ENCODE data around the gene CDK16.

Gene CDK16

GRCh38 chrX:47232197-47232802 lies 13.8 kb downstream of the CDK16 start:
- H3K9me3 ChIP-seq (ENCODE audit: control insufficient read depth in 1 of 2, low read length in 2 of 2): no peaks in the 10 kb centered on the region
- no peaks in the 10 kb centered on the region for H3K27me3 ChIP-seq (ENCODE audit: low read depth, low read length)
- H3K4me3 ChIP-seq (ENCODE audit: low read depth in 1 of 2, low read length in 2 of 2): peak overlapping the region; percentile 59 to 62
- peak overlapping the region; percentile 80 for H3K27ac ChIP-seq (ENCODE audit: low read length)
- peaks cover 5 to 9% of the 10 kb centered on the region in 2 donors for H3K4me1 ChIP-seq (ENCODE audit: control insufficient read depth in 1 of 2, insufficient read depth in 2 of 2, low read length in 2 of 2)
- H3K36me3 ChIP-seq (ENCODE audit: control insufficient read depth in 1 of 2, insufficient read depth in 2 of 2, low read length in 2 of 2): peaks cover 3 to 9% of the 10 kb centered on the region in 2 donors

- Histone ChIP-seq H3K4me3 (ENCODE audit: low read depth in 1 of 2, low read length in 2 of 2) (peak within 1 kb of the TSS; percentile 59 to 70), H3K36me3 (ENCODE audit: control insufficient read depth in 1 of 2, insufficient read depth in 2 of 2, low read length in 2 of 2) (peaks cover 3 to 6% of the 10 kb centered on the region in 2 donors), H3K4me1 (ENCODE audit: control insufficient read depth in 1 of 2, insufficient read depth in 2 of 2, low read length in 2 of 2) (peaks cover 5 to 10% of the 10 kb centered on the region in 2 donors), H3K27me3 (ENCODE audit: low read depth, low read length) (no peaks in the 10 kb centered on the region), H3K9me3 (ENCODE audit: control insufficient read depth in 1 of 2, low read length in 2 of 2) (no peaks in the 10 kb centered on the region), H3K27ac (ENCODE audit: low read length) (peak within 1 kb of the TSS; percentile 96)
These were observed 14.4 kb downstream of the CDK16 start, which contains the start of gene USP11 for GRCh38 chrX:47232803-47233332. Gene USP11 (plus strand): TSS chrX:47233009. CDS start chrX:47233044, 35 bp downstream.

DNA sequence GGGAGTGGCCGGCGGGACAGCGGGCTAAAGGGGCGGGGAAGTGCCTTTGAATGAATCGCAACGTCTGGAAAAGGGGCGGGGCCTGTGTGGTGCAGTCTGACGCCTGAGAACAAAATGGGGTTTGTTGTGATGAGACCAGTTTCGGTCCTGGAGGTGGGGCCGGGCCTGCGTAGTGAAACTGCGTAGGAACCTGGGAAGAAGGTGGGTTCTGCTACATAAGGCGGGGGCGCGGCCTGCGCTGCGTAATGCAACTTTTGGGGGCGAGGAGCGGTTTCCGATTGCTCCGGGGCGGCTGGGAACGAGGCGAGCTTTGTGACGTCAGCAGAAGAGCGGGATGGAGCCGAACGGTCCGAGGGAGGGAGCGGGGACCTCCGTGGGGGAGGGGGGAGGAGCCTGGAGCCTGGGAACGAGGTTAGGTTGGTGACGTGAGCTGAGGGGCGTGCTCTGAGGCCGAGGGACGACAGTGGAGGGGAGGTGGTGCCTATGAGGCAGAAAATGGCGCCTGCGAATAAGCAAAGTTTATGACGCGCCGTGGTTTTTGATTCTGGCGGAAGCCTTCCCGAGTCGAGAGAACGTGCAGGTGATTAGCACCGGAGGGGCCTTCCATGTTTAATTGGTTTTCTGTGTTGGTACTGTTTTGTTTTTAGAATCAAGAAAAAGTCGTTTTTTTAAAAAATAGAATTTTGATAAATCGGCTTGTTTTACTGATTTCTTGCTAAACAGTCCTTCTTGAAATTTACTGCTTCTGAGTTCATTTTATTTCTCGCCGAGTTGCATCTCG lies 15.0 kb downstream of the CDK16 start:
- peaks cover under 1 to 2% of the 10 kb centered on the region in 2 donors for H3K36me3 ChIP-seq (ENCODE audit: control insufficient read depth in 1 of 2, insufficient read depth in 2 of 2, low read length in 2 of 2)
- peak overlapping the region; percentile 59 to 70 for H3K4me3 ChIP-seq (ENCODE audit: low read depth in 1 of 2, low read length in 2 of 2)
- H3K27ac ChIP-seq (ENCODE audit: low read length): peak overlapping the region; percentile 96
- peaks cover 5 to 10% of the 10 kb centered on the region in 2 donors for H3K4me1 ChIP-seq (ENCODE audit: control insufficient read depth in 1 of 2, insufficient read depth in 2 of 2, low read length in 2 of 2)
- no peaks in the 10 kb centered on the region for H3K9me3 ChIP-seq (ENCODE audit: control insufficient read depth in 1 of 2, low read length in 2 of 2)
- H3K27me3 ChIP-seq (ENCODE audit: low read depth, low read length): no peaks in the 10 kb centered on the region

GRCh38 chrX:47234583-47234982 lies 16.1 kb downstream of the CDK16 start:
- no peaks in the 10 kb centered on the region for H3K9me3 ChIP-seq (ENCODE audit: control insufficient read depth in 1 of 2, low read length in 2 of 2)
- no peak overlapping the region for H3K27ac ChIP-seq (ENCODE audit: low read length)
- peaks cover under 1 to 1% of the 10 kb centered on the region in 2 donors for H3K36me3 ChIP-seq (ENCODE audit: control insufficient read depth in 1 of 2, insufficient read depth in 2 of 2, low read length in 2 of 2)
- H3K27me3 ChIP-seq (ENCODE audit: low read depth, low read length): no peaks in the 10 kb centered on the region
- peak overlapping the region; percentile 59 to 70 for H3K4me3 ChIP-seq (ENCODE audit: low read depth in 1 of 2, low read length in 2 of 2)
- H3K4me1 ChIP-seq (ENCODE audit: control insufficient read depth in 1 of 2, insufficient read depth in 2 of 2, low read length in 2 of 2): peaks cover 5 to 10% of the 10 kb centered on the region in 2 donors

DNA sequence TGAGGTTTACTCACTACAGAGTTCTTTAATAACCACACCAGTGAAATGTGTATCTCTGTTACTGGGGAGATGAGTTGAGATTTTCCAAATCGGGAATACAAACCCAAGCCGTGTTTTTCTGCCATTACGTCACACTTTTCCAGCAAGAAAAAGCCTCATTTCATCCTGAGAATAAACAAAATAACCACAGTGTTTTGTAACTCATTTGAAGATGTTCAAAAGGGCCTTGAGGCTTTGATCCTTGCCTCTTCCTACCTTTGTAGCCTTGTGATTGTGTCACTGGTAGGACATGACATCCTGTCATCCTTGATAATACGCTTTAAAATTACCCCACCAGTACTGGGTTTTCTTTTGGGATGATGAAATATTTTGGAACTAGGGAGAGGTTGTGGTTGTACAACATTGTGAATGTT lies 17.2 kb downstream of the CDK16 start:
- Histone ChIP-seq H3K36me3 (ENCODE audit: control insufficient read depth in 1 of 2, insufficient read depth in 2 of 2, low read length in 2 of 2) (peaks cover 11 to 12% of the 10 kb centered on the region in 2 donors), H3K4me3 (ENCODE audit: low read depth in 1 of 2, low read length in 2 of 2) (no peak overlapping the region), H3K27ac (ENCODE audit: low read length) (peak overlapping the region; percentile 31), H3K4me1 (ENCODE audit: control insufficient read depth in 1 of 2, insufficient read depth in 2 of 2, low read length in 2 of 2) (peaks cover 5 to 10% of the 10 kb centered on the region in 2 donors), H3K27me3 (ENCODE audit: low read depth, low read length) (no peaks in the 10 kb centered on the region), H3K9me3 (ENCODE audit: control insufficient read depth in 1 of 2, low read length in 2 of 2) (no peaks in the 10 kb centered on the region)

DNA sequence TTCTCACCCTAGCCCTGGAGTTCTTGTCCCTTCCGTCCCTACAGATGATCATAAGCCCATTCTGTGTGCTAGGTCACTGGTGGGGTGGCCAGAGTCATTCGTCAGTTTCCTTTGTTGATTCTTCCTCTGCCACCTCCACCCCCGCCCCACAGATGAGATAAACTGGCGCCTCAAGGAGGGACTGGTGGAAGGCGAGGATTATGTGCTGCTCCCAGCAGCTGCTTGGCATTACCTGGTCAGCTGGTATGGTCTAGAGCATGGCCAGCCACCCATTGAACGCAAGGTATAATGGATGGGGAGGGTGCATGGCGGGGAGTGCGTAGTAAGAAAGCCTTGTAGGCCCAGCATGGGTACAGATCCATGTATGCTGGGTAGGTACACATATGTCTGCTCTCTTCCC lies 20.7 kb downstream of the CDK16 start:
- Histone ChIP-seq H3K4me3 (ENCODE audit: low read depth in 1 of 2, low read length in 2 of 2) (no peak overlapping the region), H3K9me3 (ENCODE audit: control insufficient read depth in 1 of 2, low read length in 2 of 2) (no peaks in the 10 kb centered on the region), H3K27ac (ENCODE audit: low read length) (no peak overlapping the region), H3K27me3 (ENCODE audit: low read depth, low read length) (no peaks in the 10 kb centered on the region), H3K4me1 (ENCODE audit: control insufficient read depth in 1 of 2, insufficient read depth in 2 of 2, low read length in 2 of 2) (peaks cover 0 to 10% of the 10 kb centered on the region in 2 donors), H3K36me3 (ENCODE audit: control insufficient read depth in 1 of 2, insufficient read depth in 2 of 2, low read length in 2 of 2) (peaks cover 28 to 39% of the 10 kb centered on the region in 2 donors)

- Histone ChIP-seq H3K27ac (ENCODE audit: low read length) (no peak overlapping the region), H3K4me1 (ENCODE audit: control insufficient read depth in 1 of 2, insufficient read depth in 2 of 2, low read length in 2 of 2) (peaks cover 0 to 10% of the 10 kb centered on the region in 2 donors), H3K9me3 (ENCODE audit: control insufficient read depth in 1 of 2, low read length in 2 of 2) (no peaks in the 10 kb centered on the region), H3K36me3 (ENCODE audit: control insufficient read depth in 1 of 2, insufficient read depth in 2 of 2, low read length in 2 of 2) (peaks cover 33 to 47% of the 10 kb centered on the region in 2 donors), H3K4me3 (ENCODE audit: low read depth in 1 of 2, low read length in 2 of 2) (no peak overlapping the region), H3K27me3 (ENCODE audit: low read depth, low read length) (no peaks in the 10 kb centered on the region)
These were observed 21.5 kb downstream of the CDK16 start for GRCh38 chrX:47239898-47240545.

DNA sequence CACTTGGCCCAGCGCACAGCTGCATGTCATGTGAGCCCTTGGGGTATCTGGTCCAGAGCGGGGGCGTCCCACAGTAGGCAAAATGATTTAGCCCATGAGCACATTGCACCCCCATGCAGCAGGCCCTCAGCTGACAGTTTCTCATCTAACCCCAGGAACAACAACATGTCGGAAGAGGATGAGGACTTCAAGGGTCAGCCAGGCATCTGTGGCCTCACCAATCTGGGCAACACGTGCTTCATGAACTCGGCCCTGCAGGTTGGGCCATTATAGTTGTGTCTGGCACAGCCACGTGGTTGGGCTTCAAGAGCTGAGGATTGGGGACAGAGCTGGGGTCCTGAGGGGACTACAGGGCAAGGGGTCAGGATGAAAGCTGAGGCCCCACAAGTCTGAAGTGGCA lies 22.1 kb downstream of the CDK16 start:
- Histone ChIP-seq H3K4me1 (ENCODE audit: control insufficient read depth in 1 of 2, insufficient read depth in 2 of 2, low read length in 2 of 2) (peaks cover 0 to 10% of the 10 kb centered on the region in 2 donors), H3K36me3 (ENCODE audit: control insufficient read depth in 1 of 2, insufficient read depth in 2 of 2, low read length in 2 of 2) (peaks cover 33 to 50% of the 10 kb centered on the region in 2 donors), H3K9me3 (ENCODE audit: control insufficient read depth in 1 of 2, low read length in 2 of 2) (no peaks in the 10 kb centered on the region), H3K4me3 (ENCODE audit: low read depth in 1 of 2, low read length in 2 of 2) (no peak overlapping the region), H3K27me3 (ENCODE audit: low read depth, low read length) (no peaks in the 10 kb centered on the region), H3K27ac (ENCODE audit: low read length) (no peak overlapping the region)

DNA sequence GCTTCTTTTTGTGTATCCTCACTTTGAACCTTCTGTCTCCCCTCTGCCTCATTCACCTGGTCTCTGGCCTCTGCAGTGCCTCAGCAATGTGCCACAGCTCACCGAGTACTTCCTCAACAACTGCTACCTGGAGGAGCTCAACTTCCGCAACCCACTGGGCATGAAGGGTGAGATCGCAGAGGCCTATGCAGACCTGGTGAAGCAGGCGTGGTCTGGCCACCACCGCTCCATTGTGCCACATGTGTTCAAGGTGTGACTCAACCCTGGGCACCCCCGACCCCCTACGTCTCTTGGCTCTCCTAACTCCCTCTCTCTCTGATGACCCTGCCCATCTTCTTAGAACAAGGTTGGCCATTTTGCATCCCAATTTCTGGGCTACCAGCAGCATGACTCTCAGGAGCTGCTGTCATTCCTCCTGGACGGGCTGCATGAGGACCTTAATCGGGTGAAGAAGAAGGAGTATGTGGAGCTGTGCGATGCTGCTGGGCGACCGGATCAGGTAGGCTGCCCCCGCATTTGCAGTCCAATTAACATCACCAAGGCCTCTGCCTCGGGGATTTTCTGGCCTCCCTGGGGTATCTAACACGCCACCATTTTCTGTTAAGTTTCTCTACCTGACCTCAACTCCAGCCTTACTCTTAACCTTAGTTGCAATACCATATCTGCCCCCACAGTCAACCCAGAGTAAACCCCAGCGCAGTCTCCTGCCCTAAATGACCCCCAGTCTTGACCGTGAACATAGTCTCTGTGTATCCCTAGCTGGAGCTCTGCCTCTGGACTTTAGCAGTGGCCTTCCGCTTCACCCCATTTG lies 22.9 kb downstream of the CDK16 start:
- Histone ChIP-seq H3K36me3 (ENCODE audit: control insufficient read depth in 1 of 2, insufficient read depth in 2 of 2, low read length in 2 of 2) (peaks cover 40 to 56% of the 10 kb centered on the region in 2 donors), H3K27me3 (ENCODE audit: low read depth, low read length) (no peaks in the 10 kb centered on the region), H3K9me3 (ENCODE audit: control insufficient read depth in 1 of 2, low read length in 2 of 2) (no peaks in the 10 kb centered on the region), H3K4me3 (ENCODE audit: low read depth in 1 of 2, low read length in 2 of 2) (no peak overlapping the region), H3K4me1 (ENCODE audit: control insufficient read depth in 1 of 2, insufficient read depth in 2 of 2, low read length in 2 of 2) (peaks cover 0 to 9% of the 10 kb centered on the region in 2 donors), H3K27ac (ENCODE audit: low read length) (no peak overlapping the region)

DNA sequence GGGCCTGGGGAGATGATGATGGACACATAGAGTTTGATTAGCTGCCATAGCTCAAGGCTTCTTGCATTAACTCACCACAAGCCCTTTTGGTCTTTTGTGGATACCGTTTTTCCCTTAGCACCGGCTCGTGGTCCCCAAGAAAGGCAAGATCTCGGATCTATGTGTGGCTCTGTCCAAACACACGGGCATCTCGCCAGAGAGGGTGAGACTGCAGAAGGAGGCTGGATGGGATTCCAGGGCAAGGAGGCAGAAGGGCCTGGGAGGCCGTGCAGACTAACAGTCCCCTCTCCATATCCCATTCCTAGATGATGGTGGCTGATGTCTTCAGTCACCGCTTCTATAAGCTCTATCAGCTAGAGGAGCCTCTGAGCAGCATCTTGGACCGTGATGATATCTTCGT lies 23.8 kb downstream of the CDK16 start:
- Histone ChIP-seq H3K27me3 (ENCODE audit: low read depth, low read length) (no peaks in the 10 kb centered on the region), H3K36me3 (ENCODE audit: control insufficient read depth in 1 of 2, insufficient read depth in 2 of 2, low read length in 2 of 2) (peaks cover 44 to 59% of the 10 kb centered on the region in 2 donors), H3K4me1 (ENCODE audit: control insufficient read depth in 1 of 2, insufficient read depth in 2 of 2, low read length in 2 of 2) (no peaks in the 10 kb centered on the region), H3K4me3 (ENCODE audit: low read depth in 1 of 2, low read length in 2 of 2) (no peak overlapping the region), H3K9me3 (ENCODE audit: control insufficient read depth in 1 of 2, low read length in 2 of 2) (no peaks in the 10 kb centered on the region), H3K27ac (ENCODE audit: low read length) (no peak overlapping the region)
